GM19328 (cell line): Measurements from ENCODE around the gene RAE1.
"Not testable (repeated sequence)": the region's sequence is repeated elsewhere in the genome, so short reads cannot be mapped to it uniquely, and the experiment has no call there.

Experiments
- ATAC-seq: cut with Tn5 transposase; IDR thresholded peaks from one replicate; pipeline ENCODE4 v1.9.1; 2021; ENCODE audit warnings: mild to moderate bottlenecking, moderate library complexity; ENCODE audit not compliant: unreplicated experiment

The RAE1 gene

GRCh38 chr20:57325632-57326356, 25.3 kb upstream of the RAE1 start:
- no peak for ATAC-seq

GRCh38 chr20:57326667-57327455, 24.2 kb upstream of the RAE1 start:
- no peak for ATAC-seq

- no peak for ATAC-seq
Measured at GRCh38 chr20:57327820-57328219, 23.2 kb upstream of the RAE1 start.

GRCh38 chr20:57329608-57330221, 21.3 kb upstream of the RAE1 start, which contains the start of gene SPO11:
SPO11 (plus strand) TSS chr20:57329803; CDS start chr20:57329868, 65 bp downstream.
- ATAC-seq, result no peak

GRCh38 chr20:57330998-57331397, 20.1 kb upstream of the RAE1 start:
- ATAC-seq, result no peak

- no peak for ATAC-seq
Measured at GRCh38 chr20:57332105-57333089, 18.7 kb upstream of the RAE1 start.

GRCh38 chr20:57335392-57335791, 15.7 kb upstream of the RAE1 start:
- ATAC-seq, result no peak

DNA sequence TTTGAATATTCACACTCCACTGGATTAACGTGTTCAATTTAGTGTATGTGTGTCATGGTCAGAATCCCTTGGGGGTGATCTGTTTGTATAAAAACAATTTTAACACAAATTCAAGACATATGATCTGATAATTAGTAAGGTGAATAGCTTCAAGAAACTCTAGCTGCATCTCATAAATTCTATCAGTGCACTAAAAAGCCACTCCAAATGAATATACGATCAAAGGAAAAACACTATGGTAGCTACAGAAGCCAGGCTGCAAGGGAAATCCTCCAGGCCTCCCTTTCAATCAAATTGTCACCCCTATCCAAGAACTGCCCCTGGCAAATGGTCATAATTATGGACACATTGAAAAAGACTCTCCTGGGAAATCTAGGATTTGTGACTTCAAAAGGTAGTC, 9.4 kb upstream of the RAE1 start:
- ATAC-seq, result no peak

DNA sequence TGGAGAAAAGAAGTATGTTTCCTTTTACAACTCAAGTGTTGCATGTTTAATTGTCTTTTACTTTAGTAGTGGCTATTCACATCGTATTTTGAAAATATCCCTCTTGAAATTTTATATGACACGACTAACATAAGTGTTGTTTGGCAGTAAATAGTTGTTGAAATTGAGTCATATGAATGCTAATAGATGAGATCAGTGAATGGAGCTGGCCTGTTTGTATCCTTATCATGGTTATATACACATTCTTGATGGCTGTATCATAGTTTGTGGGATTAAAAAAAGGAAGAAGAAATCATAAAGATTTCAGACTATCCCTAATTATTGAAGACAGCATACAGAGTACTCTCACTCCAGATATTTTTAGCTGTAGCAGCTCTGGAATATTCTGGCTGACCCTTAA, 8.2 kb upstream of the RAE1 start:
- no peak for ATAC-seq

- no peak for ATAC-seq
Measured at GRCh38 chr20:57346477-57346876, 4.6 kb upstream of the RAE1 start.

DNA sequence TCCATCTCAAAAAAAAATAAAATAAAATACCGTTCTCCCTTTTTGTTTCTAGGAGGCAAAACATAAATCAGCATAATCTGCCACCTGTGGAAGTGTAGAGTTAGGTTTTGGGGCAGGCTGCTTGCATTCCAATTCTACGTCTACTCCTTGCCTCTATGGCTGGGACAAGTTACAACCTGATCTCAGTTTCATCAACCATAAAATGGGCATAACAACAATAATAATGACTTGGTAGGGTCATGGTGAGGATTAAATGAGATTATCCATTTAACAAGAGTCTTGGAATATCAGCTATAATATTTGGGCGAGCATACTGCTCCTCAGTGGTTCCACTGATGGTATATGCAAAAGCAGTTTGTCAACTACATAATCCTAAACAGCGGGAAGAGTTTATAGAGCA, 3.7 kb upstream of the RAE1 start:
- no peak for ATAC-seq

DNA sequence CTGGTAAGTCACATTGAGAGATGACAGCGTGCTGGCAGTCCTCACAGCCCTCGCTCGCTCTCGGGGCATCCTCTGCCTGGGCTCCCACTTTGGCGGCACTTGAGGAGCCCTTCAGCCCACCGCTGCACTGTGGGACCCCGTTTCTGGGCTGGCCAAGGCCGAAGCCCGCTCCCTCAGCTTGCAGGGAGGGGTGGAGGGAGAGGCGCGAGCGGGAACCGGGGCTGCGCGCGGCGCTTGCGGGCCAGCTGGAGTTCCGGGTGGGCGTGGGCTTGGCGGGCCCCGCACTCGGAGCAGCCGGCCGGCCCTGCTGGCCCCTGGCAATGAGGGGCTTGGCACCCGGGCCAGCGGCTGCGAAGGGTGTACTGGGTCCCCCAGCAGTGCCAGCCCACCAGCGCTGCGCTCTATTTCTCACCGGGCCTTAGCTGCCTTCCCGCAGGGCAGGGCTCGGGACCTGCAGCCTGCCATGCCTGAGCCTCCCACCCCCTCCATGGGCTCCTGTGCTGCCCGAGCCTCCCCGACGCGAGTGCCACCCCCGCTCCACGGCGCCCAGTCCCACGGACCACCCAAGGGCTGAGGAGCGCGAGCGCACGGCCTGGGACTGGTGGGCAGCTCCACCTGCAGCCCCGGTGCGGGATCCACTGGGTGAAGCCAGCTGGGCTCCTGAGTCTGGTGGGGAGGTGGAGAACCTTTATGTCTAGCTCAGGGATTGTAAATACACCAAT, 2.7 kb upstream of the RAE1 start:
- ATAC-seq, result not testable (repeated sequence)

GRCh38 chr20:57348922-57349574, 2.0 kb upstream of the RAE1 start:
- not testable (repeated sequence) for ATAC-seq

- ATAC-seq, result no peak
Measured at GRCh38 chr20:57350081-57350710, 859 bp upstream of the RAE1 start.

GRCh38 chr20:57350726-57351041, 371 bp upstream of the RAE1 start:
- ATAC-seq, result not testable (repeated sequence)

DNA sequence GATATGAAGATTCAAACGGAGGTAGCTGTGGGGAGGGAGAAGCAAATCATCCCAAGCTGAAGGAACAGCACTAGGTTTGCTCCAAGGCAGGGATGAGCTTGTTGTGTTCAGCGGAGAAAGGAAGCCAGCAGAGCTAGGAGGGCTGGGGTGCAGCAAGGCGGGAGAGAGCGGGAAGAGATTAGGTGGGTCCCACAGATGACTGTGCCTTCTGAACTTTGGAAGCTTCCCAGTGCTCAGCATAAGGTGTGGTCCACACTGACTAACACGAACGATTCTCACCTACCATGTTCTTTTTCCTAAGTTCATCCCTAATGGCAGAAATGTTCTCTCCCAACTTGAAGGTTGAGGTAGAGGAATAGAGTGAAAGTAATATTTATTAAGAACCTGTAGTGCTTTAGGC, 1.2 kb downstream of the RAE1 start:
- no peak for ATAC-seq

GRCh38 chr20:57353351-57353750, 2.3 kb downstream of the RAE1 start:
- no peak for ATAC-seq

GRCh38 chr20:57361517-57361916, 10.5 kb downstream of the RAE1 start:
- no peak for ATAC-seq

DNA sequence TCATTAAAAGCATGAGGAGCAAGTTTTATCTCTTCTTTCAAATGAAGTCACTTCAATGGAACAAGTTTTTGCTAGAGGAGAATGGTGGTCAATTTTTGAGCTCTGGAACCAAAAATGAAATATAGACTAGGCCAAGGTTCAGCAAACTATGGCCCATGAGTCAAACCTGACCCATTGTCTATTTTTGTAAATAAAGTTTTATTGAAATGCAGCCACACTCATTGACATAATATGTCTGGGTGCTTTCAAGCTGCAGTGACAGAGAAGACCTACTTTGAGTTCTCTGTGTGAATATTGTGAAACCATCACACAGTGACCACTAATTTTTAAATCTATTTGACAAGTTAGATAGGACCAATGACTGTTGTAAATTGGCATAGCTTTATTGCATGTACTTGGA, 13.4 kb downstream of the RAE1 start:
- ATAC-seq, result no peak
